Measurements from ENCODE around the gene TM4SF5. TPM values are rescaled to one million over a fixed set of nuclear protein-coding genes. Genes with fewer than 3 reads are reported as not detected.
A peak's percentile ranks its signal among the peaks of the same experiment; 100 is the strongest.

The TM4SF5 gene
- total and polyA plus RNA-seq, 2 donors from 2014 or later: 0.88 to 31.3 TPM

- peak in 1 of 5 donors; percentile 4 for DNase-seq
- H3K27me3 ChIP-seq (ENCODE audit: control insufficient read depth, insufficient read depth, low read length): no peaks in the 10 kb centered on the region
- H3K27ac ChIP-seq (ENCODE audit: low read depth in 2 of 2, low read length in 2 of 2): no peak overlapping the region
- FAIRE-seq: no peak
- H3K9me3 ChIP-seq (ENCODE audit: control insufficient read depth in 2 of 3, insufficient read depth in 1 of 3, low read length in 3 of 3): no peaks in the 10 kb centered on the region
- no peak overlapping the region for H3K9ac ChIP-seq (ENCODE audit: low read length in 3 of 3)
- H3K4me3 ChIP-seq (ENCODE audit: low read length in 3 of 3): no peak overlapping the region
- intact Hi-C loops (cut with DNase I): no loop called here
- no peaks in the 10 kb centered on the region for H3K36me3 ChIP-seq (ENCODE audit: control insufficient read depth in 2 of 3, insufficient read depth in 3 of 3, low read length in 3 of 3)
- no peak for TF ChIP-seq CTCF (IDR thresholded peaks at IDR 0.05; ENCODE audit: borderline replicate concordance, extremely low read depth, insufficient read depth)
- H3K4me1 ChIP-seq (ENCODE audit: control insufficient read depth in 2 of 3, insufficient read depth in 2 of 3, low read depth in 1 of 3, low read length in 3 of 3): no peaks in the 10 kb centered on the region
Measured at GRCh38 chr17:4759776-4760236, 11.9 kb upstream of the TM4SF5 start.

GRCh38 chr17:4764595-4764994 is 7.1 kb upstream of the TM4SF5 start:
- no peaks in the 10 kb centered on the region for H3K4me1 ChIP-seq (ENCODE audit: control insufficient read depth in 2 of 3, insufficient read depth in 2 of 3, low read depth in 1 of 3, low read length in 3 of 3)
- no peak overlapping the region for H3K27ac ChIP-seq (ENCODE audit: low read depth in 2 of 2, low read length in 2 of 2)
- H3K36me3 ChIP-seq (ENCODE audit: control insufficient read depth in 2 of 3, insufficient read depth in 3 of 3, low read length in 3 of 3): no peaks in the 10 kb centered on the region
- DNase-seq: no peak
- no peak overlapping the region for H3K9ac ChIP-seq (ENCODE audit: low read length in 3 of 3)
- no peaks in the 10 kb centered on the region for H3K27me3 ChIP-seq (ENCODE audit: control insufficient read depth, insufficient read depth, low read length)
- no peak for FAIRE-seq
- no peak for TF ChIP-seq CTCF (IDR thresholded peaks at IDR 0.05; ENCODE audit: borderline replicate concordance, extremely low read depth, insufficient read depth)
- H3K9me3 ChIP-seq (ENCODE audit: control insufficient read depth in 2 of 3, insufficient read depth in 1 of 3, low read length in 3 of 3): no peaks in the 10 kb centered on the region
- intact Hi-C loops (cut with DNase I): no loop called here
- H3K4me3 ChIP-seq (ENCODE audit: low read length in 3 of 3): no peak overlapping the region

- no peaks in the 10 kb centered on the region for H3K27me3 ChIP-seq (ENCODE audit: control insufficient read depth, insufficient read depth, low read length)
- intact Hi-C loops (cut with DNase I): no loop called here
- H3K4me1 ChIP-seq (ENCODE audit: control insufficient read depth in 2 of 3, insufficient read depth in 2 of 3, low read depth in 1 of 3, low read length in 3 of 3): no peaks in the 10 kb centered on the region
- no peak overlapping the region for H3K4me3 ChIP-seq (ENCODE audit: low read length in 3 of 3)
- no peaks in the 10 kb centered on the region for H3K9me3 ChIP-seq (ENCODE audit: control insufficient read depth in 2 of 3, insufficient read depth in 1 of 3, low read length in 3 of 3)
- FAIRE-seq (no peak), DNase-seq (peak in 1 of 5 donors; percentile 5)
- H3K9ac ChIP-seq (ENCODE audit: low read length in 3 of 3): no peak overlapping the region
- H3K27ac ChIP-seq (ENCODE audit: low read depth in 2 of 2, low read length in 2 of 2): no peak overlapping the region
- no peak for TF ChIP-seq CTCF (IDR thresholded peaks at IDR 0.05; ENCODE audit: borderline replicate concordance, extremely low read depth, insufficient read depth)
- H3K36me3 ChIP-seq (ENCODE audit: control insufficient read depth in 2 of 3, insufficient read depth in 3 of 3, low read length in 3 of 3): no peaks in the 10 kb centered on the region
Measured at GRCh38 chr17:4766201-4766600, 5.5 kb upstream of the TM4SF5 start.

GRCh38 chr17:4766723-4767122 is 5.0 kb upstream of the TM4SF5 start:
- Histone ChIP-seq H3K27me3 (ENCODE audit: control insufficient read depth, insufficient read depth, low read length) (no peaks in the 10 kb centered on the region), H3K27ac (ENCODE audit: low read depth in 2 of 2, low read length in 2 of 2) (no peak overlapping the region), H3K4me1 (ENCODE audit: control insufficient read depth in 2 of 3, insufficient read depth in 2 of 3, low read depth in 1 of 3, low read length in 3 of 3) (no peaks in the 10 kb centered on the region), H3K4me3 (ENCODE audit: low read length in 3 of 3) (no peak overlapping the region), H3K36me3 (ENCODE audit: control insufficient read depth in 2 of 3, insufficient read depth in 3 of 3, low read length in 3 of 3) (no peaks in the 10 kb centered on the region), H3K9me3 (ENCODE audit: control insufficient read depth in 2 of 3, insufficient read depth in 1 of 3, low read length in 3 of 3) (no peaks in the 10 kb centered on the region), H3K9ac (ENCODE audit: low read length in 3 of 3) (no peak overlapping the region)
- TF ChIP-seq CTCF (IDR thresholded peaks at IDR 0.05; ENCODE audit: borderline replicate concordance, extremely low read depth, insufficient read depth): no peak
- FAIRE-seq (no peak), DNase-seq (peak in 1 of 5 donors; percentile 2)
- intact Hi-C loops (cut with DNase I): no loop called here
